Neuron (in vitro differentiated cells): ENCODE data around the gene ASPSCR1.
A peak's percentile ranks its signal among the peaks of the same experiment; 100 is the strongest.

Experiments used
- H2AFZ ChIP-seq: one replicate; pipeline ENCODE4 v1.6.1; 2013; ENCODE audit warnings: low read depth, mild to moderate bottlenecking, inconsistent platforms, low read length, moderate library complexity
- H3K27me3 ChIP-seq: one replicate; pipeline ENCODE4 v1.6.1; 2013; ENCODE audit warnings: low read length; ENCODE audit not compliant: insufficient read depth
- H3K36me3 ChIP-seq: one replicate; pipeline ENCODE4 v1.6.1; 2013; ENCODE audit warnings: low read length; ENCODE audit not compliant: insufficient read depth
- H3K4me1 ChIP-seq: one replicate; pipeline ENCODE4 v1.6.1; 2013; ENCODE audit warnings: low read length; ENCODE audit not compliant: insufficient read depth
- H3K4me3 ChIP-seq: 2 replicates; pipeline ENCODE4 v1.5.1; 2013; ENCODE audit warnings: mild to moderate bottlenecking, low read length, moderate library complexity
- H3K9me3 ChIP-seq: one replicate; pipeline ENCODE4 v1.6.1; 2013; ENCODE audit warnings: low read length

The ASPSCR1 gene

DNA sequence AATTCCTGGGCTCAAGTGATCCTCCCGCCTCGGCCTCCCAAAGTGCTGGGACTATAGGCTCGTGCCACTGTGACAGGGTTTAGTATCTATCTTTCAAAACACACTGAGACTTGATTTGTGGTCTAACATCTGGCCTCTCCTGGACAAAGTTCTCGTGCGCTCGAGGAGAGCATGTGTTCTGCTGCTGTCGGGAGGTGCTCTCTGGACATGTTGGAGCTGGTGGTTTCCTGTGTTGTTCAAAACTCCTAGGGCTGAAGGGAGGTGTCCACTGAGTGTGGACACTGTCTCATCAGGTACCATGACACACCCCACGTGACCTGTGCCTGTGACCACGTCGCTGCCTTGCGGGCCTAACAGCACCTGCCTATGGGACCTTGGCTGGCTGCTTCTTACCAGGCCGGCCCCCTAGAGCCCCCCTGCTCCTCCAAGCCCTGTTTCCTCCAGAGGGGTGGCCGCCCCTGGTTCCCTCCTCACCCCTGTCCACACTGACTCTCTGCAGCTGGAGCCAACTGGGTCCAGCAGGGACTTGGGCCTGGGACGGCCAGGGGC lies 68.6 kb downstream of the ASPSCR1 start:
- H3K27me3 ChIP-seq, result no peaks in the 10 kb centered on the region
- H2AFZ ChIP-seq, result no peak overlapping the region
- H3K4me1 ChIP-seq, result peaks cover 8% of the 10 kb centered on the region
- H3K4me3 ChIP-seq, result no peak overlapping the region
- no peaks in the 10 kb centered on the region for H3K9me3 ChIP-seq
- H3K36me3 ChIP-seq, result peaks cover 22% of the 10 kb centered on the region

DNA sequence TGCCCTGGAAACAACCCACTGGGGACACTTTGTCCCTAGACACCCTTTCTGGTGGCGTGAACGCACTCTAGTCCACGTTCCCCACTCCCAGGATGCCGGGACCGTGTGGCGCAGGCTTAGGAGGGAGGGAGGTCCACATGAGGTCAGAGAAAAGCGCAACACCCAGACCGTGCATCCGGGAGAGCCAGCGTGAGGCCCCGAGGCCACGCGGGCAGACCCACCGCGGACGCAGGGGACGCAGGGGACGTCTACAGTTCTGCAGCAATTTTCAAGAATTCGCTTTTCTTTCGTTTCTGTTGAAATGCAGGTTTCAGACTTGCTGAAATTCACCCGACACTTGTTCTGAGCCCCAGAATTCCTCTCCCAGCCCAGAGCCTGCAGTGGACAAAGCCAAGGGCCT lies 69.5 kb downstream of the ASPSCR1 start:
- Histone ChIP-seq H3K27me3 (no peaks in the 10 kb centered on the region), H3K9me3 (no peaks in the 10 kb centered on the region), H2AFZ (no peak overlapping the region), H3K4me1 (peaks cover 8% of the 10 kb centered on the region), H3K36me3 (peaks cover 22% of the 10 kb centered on the region), H3K4me3 (no peak overlapping the region)

DNA sequence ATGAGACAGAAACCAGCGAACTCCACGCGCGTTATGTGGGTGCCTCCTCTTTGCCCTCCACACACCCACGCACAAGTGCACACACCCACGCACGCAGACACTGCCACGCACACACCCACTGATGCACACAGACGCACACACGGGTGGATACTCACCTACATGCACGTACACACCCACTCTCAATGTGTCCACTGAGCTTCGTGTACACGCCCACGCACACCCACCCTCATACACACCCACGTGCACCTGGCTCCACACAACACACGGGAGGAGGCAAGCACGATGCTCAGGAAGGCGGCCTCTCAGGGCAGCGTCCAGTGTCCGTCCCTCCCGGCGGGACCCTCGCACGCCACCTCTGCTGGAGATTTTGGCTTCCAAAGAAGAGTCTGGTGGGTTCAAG lies 70.0 kb downstream of the ASPSCR1 start:
- peaks cover 10% of the 10 kb centered on the region for H3K4me1 ChIP-seq
- no peak overlapping the region for H3K4me3 ChIP-seq

DNA sequence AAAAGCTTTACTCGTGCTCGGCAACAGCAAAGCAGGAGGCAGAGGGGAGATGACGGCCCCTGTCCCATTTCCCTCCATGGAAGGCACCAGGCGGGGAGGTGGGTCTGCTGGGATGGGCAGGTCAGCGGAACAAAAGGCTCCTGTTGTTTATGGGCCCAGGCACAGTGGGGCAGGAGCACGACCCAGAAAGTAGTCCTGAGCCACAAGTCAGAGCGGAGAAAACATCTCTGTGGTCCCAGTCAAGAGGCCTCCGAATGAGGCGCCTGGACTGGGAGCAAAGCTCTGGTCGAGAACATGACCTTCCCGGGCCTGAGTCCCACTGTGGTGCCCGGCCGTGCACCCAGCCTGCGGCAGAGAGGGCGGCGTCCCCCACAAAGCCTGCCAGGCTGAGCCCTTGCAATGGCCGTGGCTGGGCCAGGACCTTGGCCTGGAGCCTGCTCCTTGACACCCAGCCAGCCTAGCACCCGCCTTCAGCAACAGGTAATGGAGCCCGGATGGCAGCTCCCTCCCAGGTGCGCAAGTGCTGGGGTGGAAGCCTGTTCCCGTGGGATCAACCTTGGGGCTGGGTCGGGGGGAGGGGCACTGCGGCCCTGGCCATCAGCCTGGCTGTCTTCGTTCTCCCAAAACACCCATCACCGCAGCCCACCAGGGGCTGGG lies 70.6 kb downstream of the ASPSCR1 start:
- Histone ChIP-seq H3K27me3 (no peaks in the 10 kb centered on the region), H2AFZ (no peak overlapping the region), H3K36me3 (peaks cover 22% of the 10 kb centered on the region), H3K4me3 (no peak overlapping the region), H3K9me3 (no peaks in the 10 kb centered on the region), H3K4me1 (peaks cover 17% of the 10 kb centered on the region)

More for the DNA sequence above, 70.0 kb downstream of the ASPSCR1 start:
- Histone ChIP-seq H3K27me3 (no peaks in the 10 kb centered on the region), H3K36me3 (peaks cover 22% of the 10 kb centered on the region), H2AFZ (no peak overlapping the region), H3K9me3 (no peaks in the 10 kb centered on the region)

DNA sequence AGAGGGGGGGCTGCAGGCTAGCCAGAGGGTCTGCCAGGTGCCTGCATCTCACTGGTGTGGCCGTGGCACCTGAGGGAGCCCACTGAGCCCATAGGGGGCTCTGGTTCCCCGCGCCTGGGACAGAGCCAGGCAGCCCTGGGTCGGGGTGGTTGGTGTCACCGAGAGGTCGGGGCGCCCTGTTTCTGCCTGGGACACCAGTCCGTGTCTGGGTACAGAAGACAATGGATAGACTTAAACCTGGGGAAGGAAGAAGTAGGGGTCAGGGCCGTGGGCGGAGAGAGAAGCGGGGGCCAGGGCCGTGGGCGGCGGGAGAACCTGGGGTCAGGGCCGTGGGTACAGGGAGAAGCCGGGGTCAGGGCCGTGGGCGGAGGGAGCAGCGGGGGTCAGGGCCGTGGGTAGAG lies 71.1 kb downstream of the ASPSCR1 start:
- no peak overlapping the region for H2AFZ ChIP-seq
- no peaks in the 10 kb centered on the region for H3K9me3 ChIP-seq
- peaks cover 27% of the 10 kb centered on the region for H3K36me3 ChIP-seq
- no peak overlapping the region for H3K4me3 ChIP-seq
- peaks cover 19% of the 10 kb centered on the region for H3K4me1 ChIP-seq
- H3K27me3 ChIP-seq, result no peaks in the 10 kb centered on the region

DNA sequence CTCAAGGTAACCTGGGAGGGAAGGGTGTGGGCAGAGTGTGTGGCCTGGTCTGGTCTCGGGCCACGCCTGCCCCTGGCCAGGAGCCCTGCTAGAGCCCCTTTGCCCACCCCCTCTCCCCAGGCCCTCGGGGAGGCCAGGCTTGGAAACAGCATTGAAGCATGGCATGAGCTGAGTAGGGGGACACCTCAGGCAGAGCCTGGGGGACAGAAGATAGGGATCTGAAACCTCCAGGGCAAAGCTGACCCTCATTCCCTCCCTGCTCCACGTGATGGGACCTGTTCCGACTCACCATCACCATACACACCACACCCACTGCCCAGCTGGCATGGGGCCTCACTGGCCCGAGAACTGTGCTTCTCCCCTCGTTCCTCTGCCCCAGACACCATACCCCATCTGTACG lies 71.7 kb downstream of the ASPSCR1 start:
- Histone ChIP-seq H3K36me3 (peaks cover 33% of the 10 kb centered on the region), H3K9me3 (no peaks in the 10 kb centered on the region), H3K27me3 (no peaks in the 10 kb centered on the region), H2AFZ (no peak overlapping the region), H3K4me3 (no peak overlapping the region), H3K4me1 (peaks cover 19% of the 10 kb centered on the region)

DNA sequence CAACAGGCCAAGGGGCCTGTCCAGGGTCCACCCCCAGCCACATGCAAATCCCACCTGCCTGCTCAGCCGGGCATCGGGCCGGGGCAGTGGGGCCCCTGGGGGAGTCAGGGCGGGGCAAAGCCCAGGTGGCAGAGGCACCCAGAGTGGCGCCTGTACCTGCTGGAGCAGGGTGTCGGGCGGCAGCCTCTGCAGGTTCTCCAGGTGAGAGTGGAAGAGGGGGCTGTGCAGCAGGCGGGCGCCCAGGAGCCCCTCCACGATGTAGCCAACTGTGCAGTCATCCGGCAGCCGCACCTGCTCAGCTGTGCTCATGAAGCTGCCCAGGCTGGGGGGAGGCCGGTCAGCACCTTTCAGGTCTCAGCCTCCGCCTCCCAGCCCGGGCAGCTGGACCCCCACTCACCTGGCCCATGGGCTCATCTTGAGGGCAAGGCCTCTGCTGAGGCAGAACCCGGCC lies 72.1 kb downstream of the ASPSCR1 start:
- H3K9me3 ChIP-seq, result no peaks in the 10 kb centered on the region
- H3K27me3 ChIP-seq, result no peaks in the 10 kb centered on the region
- H3K4me3 ChIP-seq, result no peak overlapping the region
- peaks cover 19% of the 10 kb centered on the region for H3K4me1 ChIP-seq
- no peak overlapping the region for H2AFZ ChIP-seq
- H3K36me3 ChIP-seq, result peaks cover 37% of the 10 kb centered on the region

DNA sequence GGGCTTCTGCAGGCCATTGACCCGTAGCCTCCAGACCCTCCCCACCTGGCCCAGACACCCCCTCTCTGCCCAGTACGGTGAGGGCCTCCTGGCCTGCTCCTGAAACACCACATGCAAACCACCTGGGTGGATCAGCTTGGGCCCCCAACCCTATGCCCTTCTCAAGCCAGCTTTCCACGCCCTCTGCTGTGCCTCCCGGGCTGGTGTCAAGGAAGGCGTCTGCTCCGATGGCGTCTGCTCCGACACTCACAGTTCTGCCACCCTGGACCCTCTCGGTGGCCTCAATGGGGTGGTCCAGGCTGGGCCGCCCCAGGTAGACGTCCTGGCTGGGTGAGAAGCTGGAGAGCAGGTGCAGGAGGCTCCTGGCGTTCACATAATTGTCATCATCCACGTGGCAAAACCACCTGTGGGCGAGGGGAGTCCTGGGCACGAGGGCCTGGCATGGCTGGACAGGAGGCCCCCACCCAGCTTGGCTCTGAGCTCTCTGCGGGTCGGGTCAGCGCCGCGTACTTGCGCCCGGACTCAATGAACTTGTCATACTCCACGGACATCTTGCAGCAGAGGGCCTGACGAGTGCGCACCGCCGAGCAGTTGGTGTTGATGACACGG lies 72.8 kb downstream of the ASPSCR1 start:
- Histone ChIP-seq H3K36me3 (peaks cover 44% of the 10 kb centered on the region), H3K27me3 (no peaks in the 10 kb centered on the region), H3K4me1 (peaks cover 19% of the 10 kb centered on the region), H2AFZ (no peak overlapping the region), H3K4me3 (peak overlapping the region; percentile 93), H3K9me3 (no peaks in the 10 kb centered on the region)

DNA sequence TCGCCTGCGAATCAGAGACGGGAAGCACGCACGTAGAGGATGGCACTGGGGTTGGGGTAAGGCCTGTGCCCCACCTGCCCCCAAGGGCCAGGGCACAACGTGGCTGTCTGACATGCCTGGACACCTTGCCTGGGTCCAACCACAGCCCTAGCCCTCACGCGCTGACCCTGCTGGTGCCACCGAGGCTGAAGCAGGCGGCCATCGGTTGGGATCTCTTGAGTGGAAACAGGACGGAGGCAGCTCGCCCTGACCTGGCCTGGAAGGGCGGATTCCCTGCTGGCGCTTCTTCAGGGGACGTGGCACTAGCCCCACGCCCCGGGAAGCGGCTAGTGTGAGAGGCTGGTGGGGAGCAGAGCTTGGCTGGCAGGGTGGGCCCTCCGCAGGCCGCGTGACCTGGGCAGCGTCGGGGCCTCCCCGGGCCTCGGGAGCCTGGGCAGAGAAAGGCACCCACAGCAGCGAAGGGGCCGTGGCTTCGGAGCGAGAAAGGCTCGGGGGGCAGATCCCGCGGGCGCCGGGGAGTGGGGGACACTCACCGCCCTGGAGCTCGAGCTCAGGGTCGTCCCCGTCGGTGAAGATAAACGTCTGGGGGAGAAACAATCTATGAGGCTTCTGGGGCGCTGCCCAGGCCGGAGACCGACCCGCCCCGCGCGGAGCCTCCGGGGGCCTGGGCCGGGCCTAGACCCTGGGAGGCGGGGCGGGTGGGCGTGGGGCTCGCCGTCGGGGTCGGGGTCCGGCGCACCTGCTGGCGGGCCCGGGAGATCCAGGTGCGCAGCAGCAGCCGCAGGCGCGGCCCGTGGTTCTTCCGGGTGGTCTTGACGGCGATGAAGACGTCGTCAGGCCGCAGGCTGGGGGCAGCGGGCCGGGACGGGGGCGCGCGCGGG lies 73.6 kb downstream of the ASPSCR1 start:
- peaks cover 50% of the 10 kb centered on the region for H3K36me3 ChIP-seq
- H3K27me3 ChIP-seq, result no peaks in the 10 kb centered on the region
- H3K9me3 ChIP-seq, result no peaks in the 10 kb centered on the region
- peak overlapping the region; percentile 93 for H3K4me3 ChIP-seq
- H3K4me1 ChIP-seq, result peaks cover 19% of the 10 kb centered on the region
- no peak overlapping the region for H2AFZ ChIP-seq

DNA sequence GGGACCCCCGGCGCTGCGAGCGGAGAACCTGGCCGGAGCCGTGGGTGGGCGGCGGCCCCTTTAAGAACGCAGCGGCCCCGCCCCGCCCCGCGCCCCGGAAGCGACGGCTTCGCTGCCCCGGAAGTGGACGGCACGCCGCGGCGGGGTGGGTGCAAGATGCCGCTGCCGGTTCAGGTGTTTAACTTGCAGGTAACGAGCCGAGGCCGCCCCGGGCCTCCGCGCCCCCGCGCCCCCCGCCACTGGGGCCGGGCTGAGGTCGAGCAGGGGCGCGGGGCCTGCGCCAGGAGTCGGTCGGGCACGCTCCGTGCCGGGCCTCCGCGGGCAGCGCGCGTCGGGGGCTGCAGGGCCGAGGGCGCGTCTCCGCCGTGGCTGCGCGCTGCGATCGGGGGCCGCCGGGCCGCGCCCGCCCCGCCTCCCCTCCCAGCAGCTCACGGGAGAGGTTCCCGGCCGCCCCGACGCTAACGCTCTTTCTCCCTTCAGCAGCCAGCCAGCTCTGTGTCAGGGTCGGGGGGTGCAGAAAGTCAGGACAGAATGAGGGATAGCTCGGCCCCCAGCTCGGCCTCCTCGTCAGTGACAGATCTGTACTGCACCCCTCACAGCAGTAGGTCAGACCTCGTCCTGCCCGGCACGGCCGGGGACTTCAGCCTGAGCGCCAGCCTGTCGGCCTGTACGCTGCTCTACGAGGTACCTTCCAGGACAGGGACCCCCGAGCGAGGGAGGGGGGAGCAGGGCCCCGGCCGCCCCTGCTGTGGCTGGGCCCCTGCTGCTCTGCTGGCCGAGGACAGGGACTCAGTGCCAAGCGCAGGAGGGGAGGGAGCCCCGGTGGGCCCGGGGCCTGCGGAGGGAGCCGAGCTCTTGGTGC lies 74.6 kb downstream of the ASPSCR1 start, which contains the start of the genes GPS1 and RFNG:
Gene GPS1 (plus strand): TSS at position 123 of the 862 bp plus-strand sequence. CDS start 34 bp downstream, at position 157.
Gene RFNG (minus strand): TSS at position 36 of the 862 bp plus-strand sequence. CDS start 45 bp downstream, outside the sequence.
- Histone ChIP-seq H3K27me3 (no peaks in the 10 kb centered on the region), H3K4me1 (peaks cover 19% of the 10 kb centered on the region), H2AFZ (no peak within 1 kb of the TSS), H3K4me3 (peak within 1 kb of the TSS; percentile 93), H3K36me3 (peaks cover 60% of the 10 kb centered on the region), H3K9me3 (no peaks in the 10 kb centered on the region)

DNA sequence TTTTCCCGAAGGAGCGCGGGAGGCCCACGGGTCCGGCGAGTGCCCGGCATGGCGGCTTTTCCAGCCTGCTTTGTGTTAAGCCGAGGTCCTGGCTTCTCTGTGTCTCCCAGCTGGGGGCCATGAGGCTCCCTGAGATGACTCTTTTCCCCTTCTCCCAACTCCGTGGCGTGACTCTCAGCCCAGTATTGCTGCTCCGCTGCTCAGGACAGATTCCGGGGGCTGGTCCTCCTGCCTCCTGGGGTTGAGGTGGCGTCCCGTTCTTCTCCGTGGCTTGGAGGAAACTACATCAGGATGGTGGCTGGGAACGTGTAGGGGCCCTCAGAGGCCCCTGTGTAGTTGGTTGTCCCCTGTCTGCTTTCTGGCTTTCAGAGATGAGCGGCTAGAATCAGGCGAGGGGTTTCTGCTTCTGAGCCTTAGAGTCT lies 75.2 kb downstream of the ASPSCR1 start:
- Histone ChIP-seq H2AFZ (no peak overlapping the region), H3K36me3 (peaks cover 62% of the 10 kb centered on the region), H3K4me1 (peaks cover 19% of the 10 kb centered on the region), H3K4me3 (peak overlapping the region; percentile 93), H3K27me3 (no peaks in the 10 kb centered on the region), H3K9me3 (no peaks in the 10 kb centered on the region)

DNA sequence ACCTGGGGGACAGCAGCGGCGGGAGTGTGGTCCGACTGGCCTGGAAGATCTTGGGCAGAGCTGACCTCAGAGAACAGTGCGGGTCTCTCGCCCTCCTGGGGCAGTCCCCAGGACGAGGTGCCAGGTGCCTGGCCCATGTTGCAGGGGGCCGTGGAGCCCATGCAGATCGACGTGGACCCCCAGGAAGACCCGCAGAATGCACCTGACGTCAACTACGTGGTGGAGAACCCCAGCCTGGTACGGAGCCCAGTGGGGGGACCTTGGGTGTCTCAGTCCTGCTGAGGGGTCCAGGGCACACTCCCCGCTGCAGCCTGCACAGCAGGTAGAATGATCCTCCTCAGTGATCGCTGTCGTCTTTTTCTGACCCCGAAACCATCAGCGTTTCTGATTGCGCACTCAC lies 75.7 kb downstream of the ASPSCR1 start:
- H3K36me3 ChIP-seq, result peaks cover 58% of the 10 kb centered on the region
- peak overlapping the region; percentile 93 for H3K4me3 ChIP-seq
- no peaks in the 10 kb centered on the region for H3K9me3 ChIP-seq
- H3K4me1 ChIP-seq, result peaks cover 19% of the 10 kb centered on the region
- no peaks in the 10 kb centered on the region for H3K27me3 ChIP-seq
- H2AFZ ChIP-seq, result no peak overlapping the region
